Glutamatergic neuron (in vitro differentiated cells): ENCODE results near the gene SMPD2. TPM values are rescaled to one million over a fixed set of nuclear protein-coding genes. Genes with fewer than 3 reads are reported as not detected.

ENCODE experiments used
- DNase-seq: peaks from one replicate; pipeline ENCODE4 v3.0.0; 2022
- H3K27ac Mint-ChIP-seq: one replicate; pipeline ENCODE4 v1.8.0; 2020; ENCODE audit warnings: mild to moderate bottlenecking, mixed read lengths, inconsistent platforms; ENCODE audit not compliant: unreplicated experiment
- H3K27me3 Mint-ChIP-seq: one replicate; pipeline ENCODE4 v1.8.0; 2020; ENCODE audit warnings: mild to moderate bottlenecking, moderate library complexity, mixed read lengths, inconsistent platforms; ENCODE audit not compliant: unreplicated experiment
- H3K36me3 Mint-ChIP-seq: one replicate; pipeline ENCODE4 v1.8.0; 2020; ENCODE audit warnings: mild to moderate bottlenecking, mixed read lengths, inconsistent platforms; ENCODE audit not compliant: unreplicated experiment
- H3K4me1 Mint-ChIP-seq: one replicate; pipeline ENCODE4 v1.8.0; 2020; ENCODE audit warnings: mild to moderate bottlenecking, low read depth, mixed read lengths, inconsistent platforms; ENCODE audit not compliant: unreplicated experiment
- H3K4me3 Mint-ChIP-seq: one replicate; pipeline ENCODE4 v1.8.0; 2020; ENCODE audit warnings: mild to moderate bottlenecking, mixed read lengths, inconsistent platforms; ENCODE audit not compliant: unreplicated experiment
- H3K9me3 Mint-ChIP-seq: one replicate; pipeline ENCODE4 v1.8.0; 2020; ENCODE audit warnings: mild to moderate bottlenecking, moderate library complexity, mixed read lengths, inconsistent platforms; ENCODE audit not compliant: unreplicated experiment
- CTCF ChIP-seq: fragments of 200-600 bp; sonication (generic); IDR thresholded peaks from one replicate; pipeline ENCODE4 v1.5.0; 2021; ENCODE audit not compliant: partially characterized antibody, unreplicated experiment
- total RNA-seq: library from RNA; stranded (reverse); fragmentation: NEBNext Ultra II Directional; extraction: Animal tissue kit (Norgen Biotek cat#: 25700); gene quantifications from one replicate; pipeline ENCODE4 v1.2.1, GENCODE V29; 2021; ENCODE audit not compliant: unreplicated experiment

SMPD2 gene
- total RNA-seq, 1 donor from 2014 or later = 6.4 TPM

GRCh38 chr6:109472132-109472995, 31.8 kb downstream of the SMPD2 start:
- Mint-ChIP-seq H3K27ac (no peak overlapping the region), H3K27me3 (no peaks in the 10 kb centered on the region)

GRCh38 chr6:109473120-109473519, 32.6 kb downstream of the SMPD2 start:
- Mint-ChIP-seq H3K9me3 (no peaks in the 10 kb centered on the region), H3K27me3 (no peaks in the 10 kb centered on the region), H3K27ac (no peak overlapping the region), H3K4me1 (no peaks in the 10 kb centered on the region), H3K4me3 (no peak overlapping the region), H3K36me3 (peaks cover 6% of the 10 kb centered on the region)
- DNase-seq = no peak
- no peak for TF ChIP-seq CTCF

More at GRCh38 chr6:109472132-109472995, 31.8 kb downstream of the SMPD2 start:
- Mint-ChIP-seq H3K4me3 (no peak overlapping the region), H3K9me3 (no peaks in the 10 kb centered on the region), H3K36me3 (peaks cover 6% of the 10 kb centered on the region), H3K4me1 (no peaks in the 10 kb centered on the region)
- no peak for TF ChIP-seq CTCF
- no peak for DNase-seq

GRCh38 chr6:109474995-109475394, 34.5 kb downstream of the SMPD2 start:
- Mint-ChIP-seq H3K27ac (no peak overlapping the region), H3K36me3 (peaks cover 9% of the 10 kb centered on the region), H3K4me3 (no peak overlapping the region), H3K4me1 (peaks cover 8% of the 10 kb centered on the region), H3K27me3 (no peaks in the 10 kb centered on the region), H3K9me3 (no peaks in the 10 kb centered on the region)
- no peak for TF ChIP-seq CTCF
- no peak for DNase-seq

- H3K9me3 Mint-ChIP-seq = no peaks in the 10 kb centered on the region
- H3K4me1 Mint-ChIP-seq = peaks cover 8% of the 10 kb centered on the region
- no peak for DNase-seq
- H3K27ac Mint-ChIP-seq = no peak overlapping the region
- H3K36me3 Mint-ChIP-seq = peaks cover 9% of the 10 kb centered on the region
- TF ChIP-seq CTCF = no peak
- no peaks in the 10 kb centered on the region for H3K27me3 Mint-ChIP-seq
- H3K4me3 Mint-ChIP-seq = no peak overlapping the region
Measured at GRCh38 chr6:109475625-109476024, 35.1 kb downstream of the SMPD2 start.

GRCh38 chr6:109477184-109477583, 36.7 kb downstream of the SMPD2 start:
- Mint-ChIP-seq H3K4me3 (no peak overlapping the region), H3K27ac (no peak overlapping the region), H3K9me3 (no peaks in the 10 kb centered on the region), H3K4me1 (peaks cover 8% of the 10 kb centered on the region), H3K27me3 (no peaks in the 10 kb centered on the region), H3K36me3 (peaks cover 9% of the 10 kb centered on the region)
- no peak for DNase-seq
- no peak for TF ChIP-seq CTCF
